ENCODE data around the gene NTM. TPM values are rescaled to one million over a fixed set of nuclear protein-coding genes. Genes with fewer than 3 reads are reported as not detected.
"Not testable (repeated sequence)": the region's sequence is repeated elsewhere in the genome, so short reads cannot be mapped to it uniquely, and the experiment has no call there.

NTM gene
- polyA plus RNA-seq, 2 donors = 0.24 to 1.1 TPM

- 72 to 78% methylated on average over 8 of the region's 8 CpGs for WGBS, 2 donors
- H3K9me3 ChIP-seq (ENCODE audit: control insufficient read depth in 2 of 2, insufficient read depth in 1 of 2, low read depth in 1 of 2, low read length in 1 of 2) = peaks cover 4 to 9% of the 10 kb centered on the region in 2 donors
- H3K4me3 ChIP-seq (ENCODE audit: low read depth in 1 of 2, low read length in 2 of 2) = no peak overlapping the region
- no peaks in the 10 kb centered on the region for H3K4me1 ChIP-seq (ENCODE audit: control insufficient read depth in 2 of 2, insufficient read depth in 2 of 2, low read length in 1 of 2)
- H3K36me3 ChIP-seq (ENCODE audit: control insufficient read depth in 2 of 2, insufficient read depth in 2 of 2, low read length in 1 of 2) = peaks cover 0 to 3% of the 10 kb centered on the region in 2 donors
- H3K27ac ChIP-seq (ENCODE audit: low read depth in 2 of 2, low read length in 1 of 2) = no peak overlapping the region
- H3K27me3 ChIP-seq (ENCODE audit: control insufficient read depth in 1 of 2, insufficient read depth in 2 of 2, low read length in 2 of 2) = no peaks in the 10 kb centered on the region
Measured at GRCh38 chr11:132318421-132319157, 948.2 kb downstream of the NTM start.

- H3K27ac ChIP-seq (ENCODE audit: low read depth in 2 of 2, low read length in 1 of 2); H3K9me3 ChIP-seq (ENCODE audit: control insufficient read depth in 2 of 2, insufficient read depth in 1 of 2, low read depth in 1 of 2, low read length in 1 of 2); H3K4me1 ChIP-seq (ENCODE audit: control insufficient read depth in 2 of 2, insufficient read depth in 2 of 2, low read length in 1 of 2); H3K36me3 ChIP-seq (ENCODE audit: control insufficient read depth in 2 of 2, insufficient read depth in 2 of 2, low read length in 1 of 2); H3K27me3 ChIP-seq (ENCODE audit: control insufficient read depth in 1 of 2, insufficient read depth in 2 of 2, low read length in 2 of 2); H3K4me3 ChIP-seq (ENCODE audit: low read depth in 1 of 2, low read length in 2 of 2): not testable (repeated sequence)
- 71 to 78% methylated on average over 6 of the region's 6 CpGs for WGBS, 2 donors
Measured at GRCh38 chr11:132319419-132319818, 949.0 kb downstream of the NTM start.

GRCh38 chr11:132330515-132330914 lies 960.1 kb downstream of the NTM start:
- H3K4me1 ChIP-seq (ENCODE audit: control insufficient read depth in 2 of 2, insufficient read depth in 2 of 2, low read length in 1 of 2) = no peaks in the 10 kb centered on the region
- H3K36me3 ChIP-seq (ENCODE audit: control insufficient read depth in 2 of 2, insufficient read depth in 2 of 2, low read length in 1 of 2) = no peaks in the 10 kb centered on the region
- WGBS, 2 donors = 71 to 76% methylated on average over 7 of the region's 7 CpGs
- no peak overlapping the region for H3K4me3 ChIP-seq (ENCODE audit: low read depth in 1 of 2, low read length in 2 of 2)
- H3K27me3 ChIP-seq (ENCODE audit: control insufficient read depth in 1 of 2, insufficient read depth in 2 of 2, low read length in 2 of 2) = no peaks in the 10 kb centered on the region
- H3K9me3 ChIP-seq (ENCODE audit: control insufficient read depth in 2 of 2, insufficient read depth in 1 of 2, low read depth in 1 of 2, low read length in 1 of 2) = peaks cover 14 to 16% of the 10 kb centered on the region in 2 donors
- H3K27ac ChIP-seq (ENCODE audit: low read depth in 2 of 2, low read length in 1 of 2) = no peak overlapping the region

GRCh38 chr11:132332521-132332920 lies 962.1 kb downstream of the NTM start:
- no peaks in the 10 kb centered on the region for H3K36me3 ChIP-seq (ENCODE audit: control insufficient read depth in 2 of 2, insufficient read depth in 2 of 2, low read length in 1 of 2)
- H3K4me3 ChIP-seq (ENCODE audit: low read depth in 1 of 2, low read length in 2 of 2) = no peak overlapping the region
- H3K9me3 ChIP-seq (ENCODE audit: control insufficient read depth in 2 of 2, insufficient read depth in 1 of 2, low read depth in 1 of 2, low read length in 1 of 2) = peaks cover 14 to 21% of the 10 kb centered on the region in 2 donors
- WGBS, 2 donors = 64 to 69% methylated on average over 9 of the region's 9 CpGs
- H3K27me3 ChIP-seq (ENCODE audit: control insufficient read depth in 1 of 2, insufficient read depth in 2 of 2, low read length in 2 of 2) = no peaks in the 10 kb centered on the region
- no peak overlapping the region for H3K27ac ChIP-seq (ENCODE audit: low read depth in 2 of 2, low read length in 1 of 2)
- no peaks in the 10 kb centered on the region for H3K4me1 ChIP-seq (ENCODE audit: control insufficient read depth in 2 of 2, insufficient read depth in 2 of 2, low read length in 1 of 2)

- 87 to 92% methylated on average over 15 of the region's 15 CpGs for WGBS, 2 donors
- Histone ChIP-seq H3K4me3 (ENCODE audit: low read depth in 1 of 2, low read length in 2 of 2) (no peak overlapping the region), H3K36me3 (ENCODE audit: control insufficient read depth in 2 of 2, insufficient read depth in 2 of 2, low read length in 1 of 2) (no peaks in the 10 kb centered on the region), H3K9me3 (ENCODE audit: control insufficient read depth in 2 of 2, insufficient read depth in 1 of 2, low read depth in 1 of 2, low read length in 1 of 2) (peaks cover 10 to 19% of the 10 kb centered on the region in 2 donors), H3K4me1 (ENCODE audit: control insufficient read depth in 2 of 2, insufficient read depth in 2 of 2, low read length in 1 of 2) (no peaks in the 10 kb centered on the region), H3K27me3 (ENCODE audit: control insufficient read depth in 1 of 2, insufficient read depth in 2 of 2, low read length in 2 of 2) (no peaks in the 10 kb centered on the region), H3K27ac (ENCODE audit: low read depth in 2 of 2, low read length in 1 of 2) (no peak overlapping the region)
Measured at GRCh38 chr11:132334769-132335280, 964.4 kb downstream of the NTM start.

GRCh38 chr11:132335311-132335710 lies 964.9 kb downstream of the NTM start:
- H3K27ac ChIP-seq (ENCODE audit: low read depth in 2 of 2, low read length in 1 of 2) = no peak overlapping the region
- H3K9me3 ChIP-seq (ENCODE audit: control insufficient read depth in 2 of 2, insufficient read depth in 1 of 2, low read depth in 1 of 2, low read length in 1 of 2) = peaks cover 9 to 18% of the 10 kb centered on the region in 2 donors
- no peaks in the 10 kb centered on the region for H3K36me3 ChIP-seq (ENCODE audit: control insufficient read depth in 2 of 2, insufficient read depth in 2 of 2, low read length in 1 of 2)
- H3K27me3 ChIP-seq (ENCODE audit: control insufficient read depth in 1 of 2, insufficient read depth in 2 of 2, low read length in 2 of 2) = no peaks in the 10 kb centered on the region
- WGBS, 2 donors = 88 to 90% methylated on average over 14 of the region's 14 CpGs
- no peaks in the 10 kb centered on the region for H3K4me1 ChIP-seq (ENCODE audit: control insufficient read depth in 2 of 2, insufficient read depth in 2 of 2, low read length in 1 of 2)
- H3K4me3 ChIP-seq (ENCODE audit: low read depth in 1 of 2, low read length in 2 of 2) = no peak overlapping the region

- Histone ChIP-seq H3K9me3 (ENCODE audit: control insufficient read depth in 2 of 2, insufficient read depth in 1 of 2, low read depth in 1 of 2, low read length in 1 of 2) (peaks cover 9 to 12% of the 10 kb centered on the region in 2 donors), H3K36me3 (ENCODE audit: control insufficient read depth in 2 of 2, insufficient read depth in 2 of 2, low read length in 1 of 2) (no peaks in the 10 kb centered on the region), H3K4me1 (ENCODE audit: control insufficient read depth in 2 of 2, insufficient read depth in 2 of 2, low read length in 1 of 2) (no peaks in the 10 kb centered on the region), H3K4me3 (ENCODE audit: low read depth in 1 of 2, low read length in 2 of 2) (no peak overlapping the region), H3K27ac (ENCODE audit: low read depth in 2 of 2, low read length in 1 of 2) (no peak overlapping the region), H3K27me3 (ENCODE audit: control insufficient read depth in 1 of 2, insufficient read depth in 2 of 2, low read length in 2 of 2) (no peaks in the 10 kb centered on the region)
- 86 to 87% methylated on average over 12 of the region's 12 CpGs for WGBS, 2 donors
Measured at GRCh38 chr11:132336781-132337535, 966.5 kb downstream of the NTM start.

- no peaks in the 10 kb centered on the region for H3K4me1 ChIP-seq (ENCODE audit: control insufficient read depth in 2 of 2, insufficient read depth in 2 of 2, low read length in 1 of 2)
- peaks cover 4 to 12% of the 10 kb centered on the region in 2 donors for H3K9me3 ChIP-seq (ENCODE audit: control insufficient read depth in 2 of 2, insufficient read depth in 1 of 2, low read depth in 1 of 2, low read length in 1 of 2)
- 52 to 58% methylated on average over 2 of the region's 2 CpGs for WGBS, 2 donors
- no peak overlapping the region for H3K27ac ChIP-seq (ENCODE audit: low read depth in 2 of 2, low read length in 1 of 2)
- H3K36me3 ChIP-seq (ENCODE audit: control insufficient read depth in 2 of 2, insufficient read depth in 2 of 2, low read length in 1 of 2) = no peaks in the 10 kb centered on the region
- H3K4me3 ChIP-seq (ENCODE audit: low read depth in 1 of 2, low read length in 2 of 2) = no peak overlapping the region
- no peaks in the 10 kb centered on the region for H3K27me3 ChIP-seq (ENCODE audit: control insufficient read depth in 1 of 2, insufficient read depth in 2 of 2, low read length in 2 of 2)
Measured at GRCh38 chr11:132337819-132338416, 967.5 kb downstream of the NTM start.

GRCh38 chr11:132342408-132342807 lies 972.0 kb downstream of the NTM start:
- H3K9me3 ChIP-seq (ENCODE audit: control insufficient read depth in 2 of 2, insufficient read depth in 1 of 2, low read depth in 1 of 2, low read length in 1 of 2) = peaks cover 0 to 3% of the 10 kb centered on the region in 2 donors
- H3K36me3 ChIP-seq (ENCODE audit: control insufficient read depth in 2 of 2, insufficient read depth in 2 of 2, low read length in 1 of 2) = no peaks in the 10 kb centered on the region
- WGBS, 2 donors = 73 to 76% methylated on average over 3 of the region's 3 CpGs
- peaks cover 0 to under 1% of the 10 kb centered on the region in 2 donors for H3K4me1 ChIP-seq (ENCODE audit: control insufficient read depth in 2 of 2, insufficient read depth in 2 of 2, low read length in 1 of 2)
- peaks cover 0 to 2% of the 10 kb centered on the region in 2 donors for H3K27me3 ChIP-seq (ENCODE audit: control insufficient read depth in 1 of 2, insufficient read depth in 2 of 2, low read length in 2 of 2)
- no peak overlapping the region for H3K27ac ChIP-seq (ENCODE audit: low read depth in 2 of 2, low read length in 1 of 2)
- H3K4me3 ChIP-seq (ENCODE audit: low read depth in 1 of 2, low read length in 2 of 2) = no peak overlapping the region
